Fibroblast of skin of right quadriceps (primary cell): ENCODE data around the gene KANSL2.
"Not testable (repeated sequence)": the region's sequence is repeated elsewhere in the genome, so short reads cannot be mapped to it uniquely, and the experiment has no call there.

Source experiments
- DNase-seq: peaks from one replicate; pipeline ENCODE4 v3.0.0-alpha.2; 2013

KANSL2 gene, protein sequence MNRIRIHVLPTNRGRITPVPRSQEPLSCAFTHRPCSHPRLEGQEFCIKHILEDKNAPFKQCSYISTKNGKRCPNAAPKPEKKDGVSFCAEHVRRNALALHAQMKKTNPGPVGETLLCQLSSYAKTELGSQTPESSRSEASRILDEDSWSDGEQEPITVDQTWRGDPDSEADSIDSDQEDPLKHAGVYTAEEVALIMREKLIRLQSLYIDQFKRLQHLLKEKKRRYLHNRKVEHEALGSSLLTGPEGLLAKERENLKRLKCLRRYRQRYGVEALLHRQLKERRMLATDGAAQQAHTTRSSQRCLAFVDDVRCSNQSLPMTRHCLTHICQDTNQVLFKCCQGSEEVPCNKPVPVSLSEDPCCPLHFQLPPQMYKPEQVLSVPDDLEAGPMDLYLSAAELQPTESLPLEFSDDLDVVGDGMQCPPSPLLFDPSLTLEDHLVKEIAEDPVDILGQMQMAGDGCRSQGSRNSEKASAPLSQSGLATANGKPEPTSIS

DNA sequence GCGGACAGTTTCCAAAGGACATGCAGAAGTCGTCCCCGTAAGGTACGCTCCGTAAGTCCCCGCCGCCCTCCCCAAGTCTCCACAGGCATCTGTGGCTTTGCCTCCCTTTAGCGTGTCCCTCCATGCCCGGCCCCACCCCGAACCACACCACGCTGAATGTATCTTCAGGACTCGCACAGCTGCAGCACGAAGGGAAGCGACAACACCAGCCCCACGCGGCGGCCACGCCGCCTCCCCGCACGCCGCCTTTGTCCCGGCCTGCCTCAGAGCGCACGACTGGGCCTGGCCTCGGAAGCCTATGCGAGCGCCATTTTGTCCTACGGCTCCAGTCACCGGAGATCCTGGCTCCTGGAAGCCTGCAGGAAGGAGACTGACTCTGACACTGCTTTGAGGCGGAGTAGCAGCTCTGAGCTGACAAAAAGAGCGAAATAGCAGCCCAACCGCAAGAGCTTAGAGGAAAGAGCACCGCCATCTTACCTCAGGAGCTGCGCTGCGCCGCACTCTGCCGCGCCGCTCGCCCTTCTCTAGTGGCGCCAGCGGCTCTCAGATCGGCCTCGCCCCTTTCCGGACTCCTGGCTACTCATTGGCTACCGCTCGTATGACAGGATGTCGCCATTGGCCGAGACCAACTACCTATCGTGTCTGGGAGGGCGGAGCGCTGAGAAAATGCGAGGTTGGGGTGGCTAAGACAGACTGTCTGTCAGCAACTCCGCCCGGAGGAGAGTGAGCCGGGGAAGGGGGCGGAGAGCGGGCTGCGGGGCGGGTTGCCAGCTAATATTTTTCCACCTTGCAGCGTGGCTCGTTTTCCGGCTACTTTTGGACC lies at the start of gene KANSL2:
TSS of gene KANSL2 (minus strand) at position 529 of the 823 bp plus-strand sequence. CDS start 606 bp downstream, outside the sequence.
- DNase-seq = peak; percentile 99

DNA sequence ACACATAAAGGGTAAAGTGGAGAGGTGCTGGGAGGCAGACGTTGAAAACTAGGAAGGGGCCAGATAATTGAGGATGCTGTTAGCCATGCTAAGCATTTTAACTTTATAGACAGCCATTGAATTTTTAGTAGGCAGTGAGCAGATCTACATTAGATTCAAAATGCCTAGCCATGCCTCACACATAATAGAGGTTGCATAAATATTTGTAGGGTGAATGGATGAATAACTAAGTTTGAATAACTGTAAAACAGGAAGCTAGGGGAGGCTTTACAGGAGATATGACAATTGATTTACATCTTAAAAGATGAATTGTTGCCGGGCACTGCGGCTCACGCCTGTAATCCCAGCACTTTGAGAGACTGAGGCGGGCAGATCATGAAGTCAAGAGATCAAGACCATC lies 46.8 kb upstream of the KANSL2 start:
- DNase-seq = no peak

DNA sequence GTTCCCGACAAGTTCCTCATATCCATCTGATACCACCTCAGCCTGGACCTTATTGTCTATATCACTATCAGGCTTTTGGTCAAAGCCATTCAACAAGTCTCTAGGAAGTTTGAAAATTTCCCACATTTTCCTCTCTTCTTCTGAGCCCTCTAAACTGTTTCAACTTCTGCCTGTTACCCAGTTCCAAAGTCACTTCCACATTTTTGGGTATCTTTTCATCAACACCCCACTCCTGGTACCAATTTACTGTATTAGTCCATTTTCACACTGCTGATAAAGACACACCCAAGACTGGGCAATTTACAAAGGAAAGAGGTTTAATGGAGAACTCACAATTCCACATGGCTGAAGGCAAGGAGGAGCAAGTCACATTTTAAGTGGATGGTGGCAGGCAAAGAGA lies 38.7 kb upstream of the KANSL2 start:
- DNase-seq = not testable (repeated sequence)

DNA sequence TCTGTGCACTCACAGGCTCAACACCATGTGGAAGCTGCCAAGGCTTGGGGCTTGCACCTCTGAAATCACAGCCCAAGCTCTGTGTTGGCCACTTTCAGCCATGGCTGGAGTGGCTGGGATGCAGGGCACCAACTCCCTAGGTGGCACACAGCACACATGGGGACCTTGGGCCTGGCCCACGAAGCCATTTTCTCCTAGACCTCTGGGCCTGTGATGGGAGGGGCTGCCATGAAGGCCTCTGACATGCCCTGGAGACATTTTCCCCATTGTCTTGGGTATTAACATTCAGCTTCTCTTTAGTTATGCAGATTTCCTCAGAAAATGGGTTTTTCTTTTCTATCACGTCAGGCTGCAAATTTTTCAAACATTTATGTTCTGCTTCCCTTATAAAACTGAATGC lies 38.1 kb upstream of the KANSL2 start:
- DNase-seq = not testable (repeated sequence)

DNA sequence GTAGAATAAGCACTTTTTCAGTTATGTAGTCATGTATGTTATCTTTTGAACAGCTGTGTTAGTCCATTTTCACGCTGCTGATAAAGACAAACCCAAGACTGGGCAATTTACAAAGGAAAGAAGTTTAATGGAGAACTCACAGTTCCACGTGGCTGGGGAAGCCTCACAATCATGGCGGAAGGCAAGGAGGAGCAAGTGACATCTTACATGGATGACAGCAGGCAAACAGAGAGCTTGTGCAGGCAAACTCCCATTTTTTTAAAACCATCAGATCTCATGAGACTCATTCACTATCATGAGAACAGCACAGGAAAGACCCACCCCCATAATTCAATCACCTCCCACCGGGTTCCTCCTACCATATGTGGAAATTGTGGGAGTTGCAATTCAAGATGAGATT lies 37.0 kb upstream of the KANSL2 start:
- DNase-seq = not testable (repeated sequence)

DNA sequence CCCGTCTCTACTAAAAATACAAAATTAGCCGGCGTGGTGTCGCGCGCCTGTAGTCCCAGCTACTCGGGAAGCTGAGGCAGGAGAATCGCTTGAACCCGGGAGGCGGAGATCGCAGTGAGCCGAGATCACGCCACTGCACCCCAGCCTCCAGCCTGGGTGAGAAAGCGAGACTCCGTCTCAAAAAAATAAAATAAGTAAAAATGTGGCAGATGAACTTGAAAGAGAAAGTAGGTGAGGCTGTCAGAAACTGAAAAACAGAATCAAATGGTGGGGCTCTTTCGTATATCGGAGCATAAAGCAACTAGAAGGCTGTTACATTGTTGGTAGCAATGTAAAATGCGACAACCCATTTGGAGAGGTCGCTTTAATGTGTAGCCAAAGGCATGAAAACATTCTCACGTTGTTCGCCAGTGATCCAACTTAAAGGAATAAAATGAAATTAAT lies 35.2 kb upstream of the KANSL2 start:
- DNase-seq = peak; percentile 4

DNA sequence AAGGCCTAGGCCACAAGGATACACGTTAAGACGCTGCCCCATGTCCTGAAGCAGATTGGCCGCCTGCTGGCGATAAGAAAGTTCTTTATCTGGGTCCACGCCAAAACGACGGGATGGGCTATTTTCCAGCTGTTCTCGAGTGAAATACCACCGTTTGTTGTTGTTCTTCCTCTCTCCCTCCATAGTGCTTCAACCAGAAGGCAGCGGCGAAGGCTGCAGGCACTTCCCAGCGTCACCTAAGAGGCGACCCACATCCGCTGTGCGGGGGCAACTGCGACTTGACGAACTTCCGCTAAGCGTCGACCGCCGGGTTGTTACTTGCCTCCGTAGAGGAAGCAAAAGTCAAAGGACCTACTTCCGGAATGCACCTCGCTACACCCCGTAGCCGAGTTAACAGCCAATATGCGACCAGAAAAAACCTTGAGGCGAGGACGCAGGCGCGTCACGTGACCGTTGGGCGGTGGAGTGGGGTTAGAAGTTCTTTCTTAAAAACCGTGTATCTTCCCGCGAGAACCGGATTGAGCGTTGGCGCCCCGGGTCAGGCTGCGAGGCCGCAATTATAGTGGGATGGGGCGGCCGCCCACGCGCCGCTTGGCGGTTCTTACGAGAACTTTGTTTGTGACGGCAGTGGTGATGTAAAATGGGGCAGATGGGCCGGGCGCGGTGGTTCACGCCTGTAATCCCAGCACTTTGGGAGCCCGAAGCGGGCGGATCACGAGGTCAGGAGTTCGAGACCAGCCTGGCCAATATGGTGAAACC lies 34.6 kb upstream of the KANSL2 start, which contains the start of gene CCNT1:
TSS of gene CCNT1 (minus strand) at position 215 of the 759 bp plus-strand sequence. CDS start at position 183, 32 bp downstream.
- peak; percentile 100 for DNase-seq

DNA sequence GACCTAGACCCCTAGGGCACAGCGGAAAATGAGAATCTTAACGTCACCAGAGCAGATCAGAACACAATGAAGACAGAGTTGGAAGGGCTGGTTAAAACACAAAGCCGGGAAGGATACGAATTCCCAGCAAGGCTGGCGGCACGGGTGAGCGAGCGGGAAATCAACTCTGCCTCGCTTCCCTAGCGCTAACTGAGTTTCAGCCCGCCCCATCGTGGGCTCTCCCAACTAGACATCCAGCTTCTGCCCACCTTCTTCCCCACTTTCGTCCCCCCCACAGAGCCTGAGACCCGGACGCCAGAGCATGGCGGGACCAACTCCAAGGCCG lies 34.1 kb upstream of the KANSL2 start:
- DNase-seq = no peak

DNA sequence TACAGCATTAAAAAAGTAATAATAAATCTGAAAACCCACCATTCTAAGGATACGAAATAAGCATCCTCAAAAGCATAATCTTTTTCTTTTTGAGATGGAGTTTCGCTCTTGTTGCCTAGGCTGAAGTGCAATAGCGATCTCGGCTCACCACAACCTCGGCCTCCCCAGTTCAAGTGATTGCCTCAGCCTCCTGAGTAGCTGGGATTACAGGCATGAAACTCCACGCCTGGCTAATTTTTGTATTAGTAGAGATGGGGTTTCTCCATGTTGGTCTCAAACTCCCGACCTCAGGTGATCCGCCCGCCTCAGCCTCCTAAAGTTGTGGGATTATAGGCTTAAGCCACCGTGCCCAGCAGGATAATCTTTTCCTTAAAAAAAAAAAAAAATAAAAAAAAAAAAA lies 30.2 kb upstream of the KANSL2 start:
- no peak for DNase-seq

DNA sequence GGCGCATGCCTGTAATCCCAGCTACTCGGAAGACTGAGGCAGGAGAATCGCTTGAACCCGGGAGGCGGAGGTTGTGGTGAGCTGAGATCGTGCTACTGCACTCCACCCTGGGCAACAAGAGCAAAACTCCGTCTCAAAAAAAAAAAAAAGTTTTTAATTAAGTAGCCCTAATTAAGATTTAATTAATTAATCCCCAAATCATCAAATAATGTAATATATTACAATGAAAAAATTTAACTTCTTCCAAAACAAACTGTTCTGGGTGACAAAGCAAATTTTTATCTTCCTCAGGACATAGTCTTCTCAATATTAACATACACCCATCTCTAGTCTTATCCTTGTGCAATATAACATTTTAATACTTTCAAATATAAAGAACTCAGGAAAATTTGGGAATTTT lies 16.8 kb upstream of the KANSL2 start:
- not testable (repeated sequence) for DNase-seq

DNA sequence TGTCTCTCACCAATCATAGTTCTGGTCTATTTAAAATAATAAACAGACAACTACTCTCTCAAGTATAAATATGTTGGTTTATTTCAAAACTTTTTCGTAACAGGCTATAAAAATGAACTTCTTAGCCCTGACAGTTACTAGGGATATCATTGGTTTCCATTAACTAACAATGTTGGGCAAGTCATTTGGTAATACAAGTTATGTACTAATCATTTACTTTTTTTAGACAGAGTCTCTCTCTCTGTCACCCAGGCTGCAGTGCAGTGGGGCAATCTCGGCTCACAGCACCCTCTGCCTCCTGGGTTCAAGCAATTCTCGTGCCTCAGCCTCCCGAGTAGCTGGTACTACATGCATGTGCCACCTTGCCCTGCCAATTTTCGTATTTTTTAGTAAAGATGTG lies 14.6 kb upstream of the KANSL2 start:
- DNase-seq = no peak

DNA sequence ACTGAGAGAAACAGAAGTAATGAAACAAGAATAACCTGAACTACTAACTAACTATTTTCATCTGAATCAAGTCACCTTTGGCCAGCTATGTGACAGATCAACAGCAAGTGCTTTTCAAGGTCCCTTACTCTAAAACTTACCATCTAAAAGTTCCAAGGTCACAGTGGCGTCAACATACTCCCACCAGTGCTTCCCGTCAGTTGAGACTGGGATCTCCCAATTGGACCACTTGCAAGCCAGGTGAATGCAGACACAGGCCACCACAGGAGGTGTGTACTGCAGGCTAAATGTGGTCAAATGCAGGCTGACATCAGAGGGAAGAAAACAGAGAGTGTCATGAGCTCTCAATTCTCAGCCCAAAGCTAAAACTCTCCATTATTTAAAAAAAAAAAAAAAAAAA lies 13.8 kb upstream of the KANSL2 start:
- DNase-seq = no peak

DNA sequence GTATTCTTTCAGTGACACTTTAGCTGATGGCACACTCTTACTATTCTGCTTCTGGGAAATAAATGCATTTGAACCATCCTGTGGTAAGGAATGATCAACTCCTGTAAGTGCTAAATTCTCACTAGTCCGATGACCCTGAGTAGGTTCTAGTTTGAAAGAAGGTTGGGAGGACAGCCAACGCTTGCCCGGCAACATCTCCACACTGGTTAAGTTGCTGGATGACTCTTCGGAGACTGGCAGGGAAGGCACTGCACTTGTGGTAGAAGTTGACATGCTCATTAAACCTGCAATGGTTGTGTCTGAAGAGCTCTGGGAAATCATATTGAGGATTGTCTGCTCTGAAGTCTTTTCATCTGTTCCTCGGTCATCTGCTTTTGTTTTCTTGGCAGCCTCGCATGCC lies 12.0 kb upstream of the KANSL2 start:
- DNase-seq = no peak

DNA sequence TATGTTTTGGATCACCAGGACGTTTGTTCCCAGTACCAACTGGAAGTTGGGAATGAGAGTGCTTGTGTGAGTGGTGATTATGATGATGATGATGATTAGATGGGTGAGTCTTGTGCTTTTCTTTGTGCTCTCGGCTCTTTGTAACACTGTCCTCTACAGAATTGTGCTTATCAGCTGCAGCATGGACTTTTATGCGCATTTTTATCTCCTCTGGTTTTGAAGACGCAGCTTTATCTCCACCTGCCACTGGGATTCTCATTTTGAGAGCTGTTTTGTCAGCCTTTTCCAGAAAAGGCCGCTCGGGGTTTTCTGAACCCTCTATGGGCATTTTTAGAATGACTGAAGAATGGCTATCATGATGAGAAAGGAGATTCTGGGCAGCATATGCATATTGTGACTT lies 11.5 kb upstream of the KANSL2 start:
- no peak for DNase-seq

DNA sequence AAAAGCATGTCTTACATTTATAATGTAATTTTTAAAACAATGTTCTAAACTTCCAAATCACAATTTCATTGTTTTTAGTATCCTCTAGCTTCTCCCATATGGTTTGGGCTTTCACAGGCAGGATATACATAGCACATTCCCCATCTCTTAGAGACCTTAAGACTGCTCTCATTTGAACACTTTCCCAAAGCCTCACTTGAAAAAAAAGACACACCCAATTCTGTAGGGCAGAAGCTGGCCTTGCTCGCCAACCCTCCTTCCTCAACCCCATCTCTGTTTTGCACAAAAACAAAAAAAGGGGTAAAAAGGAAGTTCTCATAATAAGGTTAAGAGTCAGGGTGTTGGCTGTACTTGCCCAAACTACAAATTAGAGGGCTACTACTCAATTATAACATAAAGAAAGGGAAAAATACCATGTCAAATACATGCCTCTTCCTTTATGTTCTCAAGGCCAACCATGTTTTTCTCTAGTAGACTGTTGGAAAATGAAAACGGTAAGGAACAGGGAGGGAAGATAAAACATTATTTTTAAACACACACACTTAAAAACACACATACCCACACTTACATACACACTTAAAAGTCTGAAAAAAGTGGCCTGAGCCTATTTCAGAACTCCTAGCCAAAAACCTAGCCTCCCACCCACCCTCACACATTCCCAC lies 9.9 kb upstream of the KANSL2 start:
- no peak for DNase-seq

DNA sequence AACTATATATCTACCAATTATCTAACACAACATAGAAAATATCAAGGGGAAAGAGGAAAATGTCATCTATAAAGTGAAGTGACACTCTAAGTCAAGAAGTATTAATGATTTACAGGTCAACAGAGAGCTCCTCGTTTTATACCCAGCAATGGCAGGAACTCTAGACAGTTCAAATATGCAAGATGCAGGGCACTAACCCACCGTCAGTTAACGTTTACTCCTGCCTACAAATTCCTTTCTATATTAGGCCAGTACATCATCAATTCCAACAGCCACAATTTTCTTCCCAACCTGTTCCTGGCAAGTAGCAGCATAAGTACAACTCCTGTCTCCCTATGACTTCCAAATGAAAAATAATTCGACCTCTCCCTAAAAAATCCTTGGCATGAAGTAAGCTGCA lies 9.0 kb upstream of the KANSL2 start:
- DNase-seq = no peak

DNA sequence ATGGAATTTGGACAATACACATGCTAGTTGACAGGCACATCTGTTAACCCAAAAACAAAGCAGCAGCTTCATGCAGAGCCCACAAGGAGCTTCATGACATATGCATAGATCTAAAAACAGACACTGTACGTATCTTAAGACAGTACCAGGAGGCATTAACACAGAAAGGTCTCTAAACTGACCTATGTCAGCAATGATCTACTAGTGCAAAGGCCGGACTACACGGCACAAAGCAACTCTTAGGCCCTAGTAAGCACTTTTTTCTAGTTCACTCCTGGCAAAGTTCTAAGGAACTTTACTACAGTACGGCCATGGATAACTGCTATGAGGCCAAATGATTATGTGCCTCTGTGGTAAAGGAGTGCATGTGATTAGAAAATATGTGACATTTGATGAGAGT lies 8.4 kb upstream of the KANSL2 start:
- DNase-seq = no peak

DNA sequence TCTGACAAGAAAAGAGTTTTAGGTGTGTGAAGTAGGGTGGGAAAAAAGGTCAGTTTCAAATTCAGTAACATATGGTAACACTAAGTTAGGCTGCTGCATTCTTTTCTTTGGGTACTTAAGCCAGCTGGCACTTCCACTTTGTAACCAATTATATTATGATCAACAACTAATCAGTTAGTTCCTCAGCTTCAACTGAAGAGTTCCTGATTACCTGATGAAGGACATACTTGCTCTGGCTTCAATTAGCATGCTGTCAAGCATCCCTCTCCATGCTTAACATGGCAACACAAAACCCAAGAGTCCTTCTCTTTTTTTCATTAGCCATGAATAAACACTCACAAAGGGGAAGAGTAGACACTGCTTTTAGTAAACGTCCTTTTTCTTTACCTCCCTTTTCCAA lies 6.8 kb upstream of the KANSL2 start:
- no peak for DNase-seq

DNA sequence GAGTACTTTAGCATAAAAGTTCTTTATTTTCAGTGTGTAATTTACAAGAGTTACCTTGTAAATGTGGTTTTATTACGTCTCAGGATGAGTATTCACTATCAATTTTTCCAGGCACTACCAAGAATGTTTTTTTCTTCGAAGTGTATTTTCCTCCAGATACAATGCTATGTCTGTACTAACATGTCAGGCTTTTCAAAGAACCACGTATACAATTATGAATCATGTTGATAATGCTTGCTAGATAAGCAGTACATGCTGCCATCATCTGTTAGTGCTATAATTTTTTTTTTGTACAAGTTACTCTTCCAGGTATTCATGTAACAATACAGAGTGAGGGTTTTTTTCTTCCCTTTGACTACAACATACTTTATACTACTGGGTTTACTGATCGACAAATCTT lies 5.6 kb upstream of the KANSL2 start:
- no peak for DNase-seq

DNA sequence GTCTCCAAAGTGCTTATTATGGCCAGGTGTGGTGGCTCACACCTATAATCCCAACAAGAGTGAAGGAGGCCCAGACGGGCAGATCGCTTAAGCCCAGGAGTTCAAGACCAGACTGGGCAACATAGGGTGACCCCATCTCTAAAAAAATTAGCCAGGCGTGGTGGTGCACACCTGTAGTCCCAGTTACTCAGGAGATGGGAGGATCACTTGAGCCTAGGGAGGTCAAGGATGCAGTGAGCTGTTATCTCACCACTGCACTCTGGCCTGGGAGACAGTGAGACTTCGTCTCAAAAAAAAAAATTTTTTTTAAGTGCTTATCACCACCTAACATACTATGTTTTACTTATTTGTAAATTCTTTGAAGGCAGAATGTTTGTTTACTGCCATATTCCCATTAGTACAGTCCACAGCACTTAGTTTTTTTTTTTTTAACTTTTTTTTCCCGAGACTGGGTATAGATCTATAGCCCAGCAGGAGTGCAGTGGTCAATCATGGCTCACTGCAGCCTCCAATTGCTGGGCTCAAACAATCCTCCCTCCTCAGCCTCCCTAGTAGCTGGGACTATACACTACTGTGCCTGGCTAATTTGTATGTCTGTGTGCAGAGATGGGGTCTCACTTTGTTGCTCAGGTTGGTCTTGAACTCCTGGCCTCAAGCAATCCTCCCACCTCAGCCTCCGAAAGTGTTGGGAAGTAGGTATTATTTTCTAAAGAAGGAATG lies 4.7 kb upstream of the KANSL2 start:
- no peak for DNase-seq

DNA sequence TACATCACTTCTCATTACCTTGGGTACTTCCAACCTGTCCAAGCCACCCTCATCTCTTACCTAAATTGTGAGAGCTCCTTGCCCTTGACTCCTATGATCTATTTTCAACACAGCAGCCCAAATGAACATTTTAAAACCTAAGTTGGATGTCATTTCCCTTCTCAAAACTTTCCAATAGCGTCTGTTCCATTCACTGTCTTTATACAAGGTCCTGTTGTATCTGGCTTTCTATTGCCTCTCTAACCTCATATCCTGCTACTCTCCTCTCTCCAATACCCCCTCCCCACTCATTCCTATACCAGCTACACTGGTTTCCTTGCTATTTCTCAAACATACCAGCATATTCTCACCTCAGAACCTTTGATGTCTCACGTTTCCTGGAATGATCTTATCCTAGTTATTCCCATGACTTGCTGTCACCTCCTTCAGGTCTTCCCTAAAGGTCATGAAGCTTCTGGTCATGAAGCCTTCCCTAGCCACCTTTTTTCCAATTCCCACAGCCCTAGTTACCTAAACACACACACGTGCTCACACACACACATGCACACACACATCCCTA lies 4.1 kb upstream of the KANSL2 start:
- no peak for DNase-seq

DNA sequence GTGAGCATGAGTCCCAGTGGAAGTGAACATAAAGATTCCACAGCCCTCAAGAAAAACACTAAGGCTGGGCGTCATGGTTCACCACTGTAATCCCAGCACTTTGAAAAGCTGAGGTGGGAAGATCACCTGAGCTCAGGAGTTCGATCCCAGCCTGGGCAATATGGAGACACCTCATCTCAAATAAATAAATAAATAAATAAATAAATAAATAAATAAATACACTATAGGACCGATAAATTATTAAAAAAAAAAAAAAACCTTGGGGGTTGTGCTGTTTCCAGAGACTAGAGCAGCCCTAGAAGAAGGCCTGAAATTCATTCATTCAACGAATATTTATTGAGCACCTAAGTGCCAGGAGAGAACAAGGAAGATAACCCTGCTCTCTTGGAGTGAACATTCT lies 1.5 kb upstream of the KANSL2 start:
- no peak for DNase-seq
